ENCODE results near the gene ESPNL. TPM values are rescaled to one million over a fixed set of nuclear protein-coding genes. Genes with fewer than 3 reads are reported as not detected.
A peak's percentile ranks its signal among the peaks of the same experiment; 100 is the strongest.
"Not testable (repeated sequence)": the region's sequence is repeated elsewhere in the genome, so short reads cannot be mapped to it uniquely, and the experiment has no call there.

The ESPNL gene, protein sequence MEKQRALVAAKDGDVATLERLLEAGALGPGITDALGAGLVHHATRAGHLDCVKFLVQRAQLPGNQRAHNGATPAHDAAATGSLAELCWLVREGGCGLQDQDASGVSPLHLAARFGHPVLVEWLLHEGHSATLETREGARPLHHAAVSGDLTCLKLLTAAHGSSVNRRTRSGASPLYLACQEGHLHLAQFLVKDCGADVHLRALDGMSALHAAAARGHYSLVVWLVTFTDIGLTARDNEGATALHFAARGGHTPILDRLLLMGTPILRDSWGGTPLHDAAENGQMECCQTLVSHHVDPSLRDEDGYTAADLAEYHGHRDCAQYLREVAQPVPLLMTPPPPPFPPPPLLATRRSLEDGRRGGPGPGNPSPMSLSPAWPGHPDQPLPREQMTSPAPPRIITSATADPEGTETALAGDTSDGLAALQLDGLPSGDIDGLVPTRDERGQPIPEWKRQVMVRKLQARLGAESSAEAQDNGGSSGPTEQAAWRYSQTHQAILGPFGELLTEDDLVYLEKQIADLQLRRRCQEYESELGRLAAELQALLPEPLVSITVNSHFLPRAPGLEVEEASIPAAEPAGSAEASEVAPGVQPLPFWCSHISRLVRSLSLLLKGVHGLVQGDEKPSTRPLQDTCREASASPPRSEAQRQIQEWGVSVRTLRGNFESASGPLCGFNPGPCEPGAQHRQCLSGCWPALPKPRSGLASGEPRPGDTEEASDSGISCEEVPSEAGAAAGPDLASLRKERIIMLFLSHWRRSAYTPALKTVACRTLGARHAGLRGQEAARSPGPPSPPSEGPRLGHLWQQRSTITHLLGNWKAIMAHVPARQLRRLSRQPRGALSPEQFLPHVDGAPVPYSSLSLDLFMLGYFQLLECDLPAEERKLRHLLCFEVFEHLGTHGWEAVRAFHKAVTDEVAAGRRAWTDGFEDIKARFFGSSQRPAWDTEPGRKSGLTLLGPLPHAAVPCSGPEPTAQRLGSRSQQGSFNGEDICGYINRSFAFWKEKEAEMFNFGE
- polyA plus RNA-seq (2013, experiment 1 of 2), result 0.46 TPM
- polyA plus RNA-seq (2013, experiment 2 of 2), result 0.50 TPM

DNA sequence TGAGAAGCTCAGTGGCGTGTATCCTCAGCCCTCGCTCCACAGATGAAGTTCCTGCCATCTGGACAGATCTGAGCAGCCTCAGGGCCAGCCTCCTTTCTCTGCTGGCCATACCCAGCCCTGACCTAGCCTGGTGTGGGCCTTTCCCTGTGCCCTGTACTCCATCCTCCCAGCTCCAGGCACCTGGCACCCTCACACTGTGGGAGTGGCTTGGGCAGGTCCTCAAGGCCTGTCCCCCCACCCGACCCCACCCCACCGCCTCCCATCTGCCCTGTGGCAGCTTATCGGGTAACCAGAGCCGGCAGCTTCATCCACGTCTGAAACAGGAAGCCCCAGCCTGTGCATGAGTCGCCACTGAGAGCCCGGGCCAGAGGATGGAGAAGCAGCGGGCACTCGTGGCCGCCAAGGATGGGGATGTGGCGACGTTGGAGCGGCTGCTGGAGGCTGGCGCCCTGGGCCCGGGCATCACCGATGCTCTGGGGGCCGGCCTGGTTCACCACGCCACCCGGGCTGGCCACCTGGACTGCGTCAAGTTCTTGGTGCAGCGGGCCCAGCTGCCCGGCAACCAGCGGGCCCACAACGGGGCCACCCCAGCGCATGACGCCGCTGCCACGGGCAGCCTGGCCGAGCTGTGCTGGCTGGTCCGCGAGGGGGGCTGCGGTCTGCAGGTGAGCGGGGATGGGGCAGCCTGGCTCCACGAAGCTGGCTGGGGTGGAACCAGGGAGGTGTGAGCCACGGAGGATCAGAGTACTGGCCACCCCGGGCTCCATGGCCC, at the start of gene ESPNL:
ESPNL (plus strand) TSS at position 292 of the 772 bp plus-strand sequence; CDS start at position 372, 80 bp downstream.
- peak within 1 kb of the TSS; percentile 80 for H3K23ac ChIP-seq (ENCODE audit: low read length)
- H4K8ac ChIP-seq (ENCODE audit: low read depth, low read length), result no peak within 1 kb of the TSS
- no peaks in the 10 kb centered on the region for H3K36me3 ChIP-seq (ENCODE audit: control insufficient read depth, insufficient read depth, low read length)
- no peak within 1 kb of the TSS for H2BK15ac ChIP-seq (replicated peaks; ENCODE audit: low read depth)
- H2BK5ac ChIP-seq (ENCODE audit: low read length), result no peak within 1 kb of the TSS
- H3K56ac ChIP-seq (ENCODE audit: low read length), result no peak within 1 kb of the TSS
- no peak within 1 kb of the TSS for H3K4me2 ChIP-seq (ENCODE audit: low read length)
- no peaks in the 10 kb centered on the region for H3K79me1 ChIP-seq (ENCODE audit: low read length)
- no peak within 1 kb of the TSS for H2AK5ac ChIP-seq (ENCODE audit: low read length)
- H3K79me2 ChIP-seq (ENCODE audit: control insufficient read depth, insufficient read depth, low read length), result no peaks in the 10 kb centered on the region
- DNase-seq, result no peak
- H3K9ac ChIP-seq (ENCODE audit: low read length), result no peak within 1 kb of the TSS
- H4K5ac ChIP-seq (ENCODE audit: low read length), result no peak within 1 kb of the TSS
- H3K27me3 ChIP-seq (ENCODE audit: insufficient read depth, low read length, poor library complexity), result no peaks in the 10 kb centered on the region
- H3K4ac ChIP-seq (ENCODE audit: low read depth, low read length), result no peak within 1 kb of the TSS
- no peak within 1 kb of the TSS for H3K27ac ChIP-seq (ENCODE audit: low read depth, low read length)
- H3K18ac ChIP-seq (ENCODE audit: low read length), result no peak within 1 kb of the TSS
- H3K4me3 ChIP-seq (ENCODE audit: low read length), result no peak within 1 kb of the TSS
- WGBS (ENCODE audit: extremely low coverage, insufficient coverage, low lambda C conversion rate), result no CpG with 5 or more reads among the region's 38 CpGs
- H3K4me1 ChIP-seq (ENCODE audit: control insufficient read depth, low read depth, low read length), result no peaks in the 10 kb centered on the region
- no peak within 1 kb of the TSS for H2BK120ac ChIP-seq (ENCODE audit: low read depth, low read length)

DNA sequence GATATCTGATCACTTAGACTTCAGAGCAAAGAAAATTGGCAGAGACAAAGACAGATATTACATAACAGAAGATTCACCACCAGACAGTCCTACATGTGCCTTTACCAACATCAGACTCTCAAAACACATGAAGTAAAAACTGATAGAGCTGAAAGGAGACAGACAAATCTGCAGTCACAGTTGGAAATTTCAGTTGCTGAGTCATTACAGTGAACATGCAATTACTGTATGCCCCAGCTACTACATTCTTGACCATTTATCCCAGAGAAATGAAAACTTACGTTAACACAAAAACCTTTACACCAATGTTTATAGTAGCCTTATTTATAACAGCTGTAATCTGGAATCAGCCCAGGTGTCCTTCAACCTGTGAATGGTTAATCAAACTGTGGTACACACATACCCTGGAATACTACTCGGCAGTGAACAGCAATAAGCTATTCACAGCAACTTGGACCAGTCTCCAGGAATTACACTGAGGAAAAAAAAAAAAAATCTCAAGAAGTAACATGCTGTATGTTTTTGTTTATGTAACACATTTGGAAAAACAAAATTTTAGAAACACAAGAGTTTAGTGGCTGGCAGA, 46.9 kb upstream of the ESPNL start:
- no peak overlapping the region for H3K23ac ChIP-seq (ENCODE audit: low read length)

DNA sequence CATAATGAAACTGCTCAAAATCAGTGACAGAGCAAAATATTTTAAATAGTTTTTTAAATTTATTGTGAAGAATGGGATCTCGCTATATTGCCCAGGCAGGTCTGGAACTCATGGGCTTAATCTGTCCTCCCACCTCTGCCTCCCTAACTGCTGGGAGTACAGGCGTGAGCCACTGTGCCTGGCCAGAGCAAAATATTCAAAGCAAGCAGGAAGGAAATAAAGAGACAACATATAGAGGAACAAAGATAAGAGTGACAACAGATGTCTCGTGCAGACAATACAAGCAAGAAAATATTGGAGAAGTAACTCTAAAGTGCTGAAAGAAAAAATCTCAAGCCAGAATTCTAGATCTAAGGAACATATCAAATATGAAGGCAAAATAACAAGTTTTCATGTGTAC, 44.3 kb upstream of the ESPNL start:
- Histone ChIP-seq H3K27me3 (ENCODE audit: insufficient read depth, low read length, poor library complexity) (no peaks in the 10 kb centered on the region), H3K4me2 (ENCODE audit: low read length) (no peak overlapping the region), H4K8ac (ENCODE audit: low read depth, low read length) (no peak overlapping the region), H3K27ac (ENCODE audit: low read depth, low read length) (no peak overlapping the region), H2BK15ac (replicated peaks; ENCODE audit: low read depth) (no peak overlapping the region), H2AK5ac (ENCODE audit: low read length) (no peak overlapping the region), H3K4me1 (ENCODE audit: control insufficient read depth, low read depth, low read length) (no peaks in the 10 kb centered on the region), H3K4ac (ENCODE audit: low read depth, low read length) (no peak overlapping the region), H3K79me1 (ENCODE audit: low read length) (no peaks in the 10 kb centered on the region), H3K4me3 (ENCODE audit: low read length) (no peak overlapping the region), H2BK5ac (ENCODE audit: low read length) (no peak overlapping the region), H2BK120ac (ENCODE audit: low read depth, low read length) (no peak overlapping the region), H3K23ac (ENCODE audit: low read length) (no peak overlapping the region), H3K9ac (ENCODE audit: low read length) (no peak overlapping the region), H3K36me3 (ENCODE audit: control insufficient read depth, insufficient read depth, low read length) (no peaks in the 10 kb centered on the region), H4K5ac (ENCODE audit: low read length) (no peak overlapping the region), H3K18ac (ENCODE audit: low read length) (no peak overlapping the region), H3K56ac (ENCODE audit: low read length) (no peak overlapping the region), H3K79me2 (ENCODE audit: control insufficient read depth, insufficient read depth, low read length) (no peaks in the 10 kb centered on the region)
- no peak for DNase-seq
- WGBS (ENCODE audit: extremely low coverage, insufficient coverage, low lambda C conversion rate), result no CpG with 5 or more reads among the region's 3 CpGs

More for the DNA sequence above, 46.9 kb upstream of the ESPNL start:
- WGBS (ENCODE audit: extremely low coverage, insufficient coverage, low lambda C conversion rate), result no CpG with 5 or more reads among the region's 2 CpGs
- Histone ChIP-seq H2BK120ac (ENCODE audit: low read depth, low read length) (no peak overlapping the region), H3K4me2 (ENCODE audit: low read length) (no peak overlapping the region), H3K27me3 (ENCODE audit: insufficient read depth, low read length, poor library complexity) (no peaks in the 10 kb centered on the region), H3K27ac (ENCODE audit: low read depth, low read length) (no peak overlapping the region), H2BK15ac (replicated peaks; ENCODE audit: low read depth) (no peak overlapping the region), H3K79me2 (ENCODE audit: control insufficient read depth, insufficient read depth, low read length) (no peaks in the 10 kb centered on the region), H4K8ac (ENCODE audit: low read depth, low read length) (no peak overlapping the region), H3K56ac (ENCODE audit: low read length) (no peak overlapping the region), H4K5ac (ENCODE audit: low read length) (no peak overlapping the region), H3K4me1 (ENCODE audit: control insufficient read depth, low read depth, low read length) (no peaks in the 10 kb centered on the region), H3K4ac (ENCODE audit: low read depth, low read length) (no peak overlapping the region), H2BK5ac (ENCODE audit: low read length) (no peak overlapping the region), H3K4me3 (ENCODE audit: low read length) (no peak overlapping the region), H3K79me1 (ENCODE audit: low read length) (no peaks in the 10 kb centered on the region), H3K18ac (ENCODE audit: low read length) (no peak overlapping the region), H2AK5ac (ENCODE audit: low read length) (no peak overlapping the region), H3K36me3 (ENCODE audit: control insufficient read depth, insufficient read depth, low read length) (no peaks in the 10 kb centered on the region), H3K9ac (ENCODE audit: low read length) (no peak overlapping the region)
- no peak for DNase-seq

DNA sequence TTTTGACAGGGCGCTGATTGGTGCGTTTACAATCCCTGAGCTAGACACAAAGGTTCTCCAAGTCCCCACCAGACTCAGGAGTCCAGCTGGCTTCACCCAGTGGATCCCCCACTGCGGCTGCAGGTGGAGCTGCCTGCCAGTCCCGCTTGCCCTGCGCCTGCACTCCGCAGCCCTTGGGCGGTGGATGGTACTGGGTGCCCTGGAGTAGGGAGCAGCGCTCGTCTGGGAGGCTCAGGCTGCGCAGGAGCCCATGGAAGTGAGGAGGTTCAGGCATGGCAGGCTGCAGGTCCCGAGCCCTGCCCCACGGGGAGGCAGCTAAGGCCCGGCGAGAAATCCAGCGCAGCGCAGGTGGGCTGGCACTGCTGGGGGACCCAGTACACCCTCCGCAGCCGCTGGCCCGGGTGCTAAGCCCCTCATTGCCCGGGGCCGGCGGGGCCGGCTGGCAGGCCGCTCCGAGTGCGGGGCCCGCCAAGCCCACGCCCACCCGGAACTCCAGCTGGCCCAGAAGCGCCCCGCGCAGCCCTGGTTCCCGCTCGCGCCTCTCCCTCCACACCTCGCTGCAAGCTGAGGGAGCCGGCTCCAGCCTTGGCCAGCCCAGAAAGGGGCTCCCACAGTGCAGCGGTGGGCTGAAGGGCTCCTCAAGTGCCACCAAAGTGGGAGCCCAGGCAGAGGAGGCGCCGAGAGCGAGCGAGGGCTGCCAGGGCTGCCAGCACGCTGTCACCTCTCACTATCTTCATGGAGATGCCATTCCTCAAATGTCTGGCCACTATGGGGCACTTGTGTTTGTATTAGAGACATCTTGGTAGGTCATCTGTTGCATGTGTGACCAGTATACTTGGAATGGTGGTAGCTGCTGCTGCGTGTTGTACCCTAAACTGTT, 42.2 kb upstream of the ESPNL start:
- not testable (repeated sequence) for H4K5ac ChIP-seq (ENCODE audit: low read length); H3K56ac ChIP-seq (ENCODE audit: low read length); H3K79me2 ChIP-seq (ENCODE audit: control insufficient read depth, insufficient read depth, low read length); H3K9ac ChIP-seq (ENCODE audit: low read length); H2AK5ac ChIP-seq (ENCODE audit: low read length); H4K8ac ChIP-seq (ENCODE audit: low read depth, low read length); H3K4me3 ChIP-seq (ENCODE audit: low read length); H3K36me3 ChIP-seq (ENCODE audit: control insufficient read depth, insufficient read depth, low read length); H2BK5ac ChIP-seq (ENCODE audit: low read length); H2BK120ac ChIP-seq (ENCODE audit: low read depth, low read length); H3K4ac ChIP-seq (ENCODE audit: low read depth, low read length); H3K4me2 ChIP-seq (ENCODE audit: low read length); H3K27me3 ChIP-seq (ENCODE audit: insufficient read depth, low read length, poor library complexity); H3K79me1 ChIP-seq (ENCODE audit: low read length); H3K27ac ChIP-seq (ENCODE audit: low read depth, low read length); DNase-seq; H3K23ac ChIP-seq (ENCODE audit: low read length); H3K4me1 ChIP-seq (ENCODE audit: control insufficient read depth, low read depth, low read length); H3K18ac ChIP-seq (ENCODE audit: low read length); H2BK15ac ChIP-seq (replicated peaks; ENCODE audit: low read depth)
- no CpG with 5 or more reads among the region's 44 CpGs for WGBS (ENCODE audit: extremely low coverage, insufficient coverage, low lambda C conversion rate)

Data from mesendoderm (in vitro differentiated cells).